Erythroblast (primary cell): ENCODE data around the gene C16orf74.

ENCODE experiments used
- GATA1 ChIP-seq: IDR thresholded peaks from 2 replicates; pipeline ENCODE4 v1.6.1; 2011; ENCODE audit warnings: low read depth, mild to moderate bottlenecking, control low read depth, low read length, moderate library complexity
- POLR2A ChIP-seq: IDR thresholded peaks from 2 replicates; pipeline ENCODE4 v1.6.1; 2011; ENCODE audit warnings: mild to moderate bottlenecking, low read length

DNA sequence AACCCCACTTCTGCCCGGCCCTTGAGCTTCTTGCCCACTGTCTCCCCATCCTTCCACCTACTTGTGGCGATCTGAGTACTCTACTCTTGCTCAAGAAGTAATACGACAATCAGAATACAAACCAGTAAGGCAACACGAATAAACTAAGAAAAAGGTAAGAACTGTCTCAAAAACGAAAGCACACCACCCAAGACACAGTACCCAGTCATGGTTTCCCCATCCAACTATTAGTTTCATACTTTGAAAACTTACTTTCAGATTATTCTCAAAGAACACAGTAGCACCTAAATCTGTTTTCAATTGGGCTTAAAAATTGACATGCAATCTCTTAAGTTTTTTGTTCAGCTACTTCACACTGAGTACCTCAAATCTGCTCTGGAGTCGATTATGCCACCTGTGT lies 76.1 kb downstream of the C16orf74 start:
- TF ChIP-seq POLR2A = no peak
- TF ChIP-seq GATA1 = no peak
